ENCODE results near the gene BCORL1. TPM values are rescaled to one million over a fixed set of nuclear protein-coding genes. Genes with fewer than 3 reads are reported as not detected.

Gene BCORL1
- total RNA-seq, 1 experiment from 2014 or later, result 30.8 TPM

GRCh38 chrX:130051176-130051845, 68.9 kb downstream of the BCORL1 start:
- intact Hi-C loops (cut with micrococcal nuclease), result no loop called here
- ChIA-PET CTCF (no interaction called here), RAD21 (ENCODE audit: low non-redundant PET in 1 of 2, low total read pairs in 2 of 2, uncharacterized antibody in 2 of 2, unreplicated experiment in 2 of 2) (no interaction called here), POLR2A (no interaction called here)
- no peak overlapping the region for H3K4me2 ChIP-seq (ENCODE audit: low read length)
- H3K9me2 ChIP-seq (ENCODE audit: insufficient read depth), result no peaks in the 10 kb centered on the region
- H3K36me3 ChIP-seq (ENCODE audit: control insufficient read depth in 1 of 2, insufficient read depth in 2 of 2, low read length in 2 of 2), result peaks cover 18 to 21% of the 10 kb centered on the region in 2 experiments; a peak in 3 of 4 replicates
- no peaks in the 10 kb centered on the region for H3K9me3 ChIP-seq (ENCODE audit: control insufficient read depth in 1 of 2, insufficient read depth in 1 of 2, low read depth in 1 of 2, low read length in 2 of 2)
- H3K4me1 ChIP-seq (ENCODE audit: control insufficient read depth in 1 of 2, insufficient read depth in 2 of 2, low read length in 2 of 2), result no peaks in the 10 kb centered on the region
- no peaks in the 10 kb centered on the region for H3K27me3 ChIP-seq (ENCODE audit: insufficient read depth, low read length)
- no peak overlapping the region for H3K27ac ChIP-seq (ENCODE audit: low read depth, low read length)
- no peaks in the 10 kb centered on the region for H4K20me1 ChIP-seq (ENCODE audit: insufficient read depth)
- no peak for ATAC-seq
- TF ChIP-seq POLR2A (IDR thresholded peaks at IDR 0.05; ENCODE audit: borderline replicate concordance, extremely low read depth, insufficient read depth, insufficient read length) (no peak), SIN3A (IDR thresholded peaks at IDR 0.05; ENCODE audit: low read depth) (no peak), SP1 (IDR thresholded peaks at IDR 0.05; ENCODE audit: low read depth) (no peak)
- H3K79me2 ChIP-seq (ENCODE audit: insufficient read depth, low read length), result no peaks in the 10 kb centered on the region
- no TSS peak for BruUV-seq (replicated peaks)
- H2AFZ ChIP-seq (ENCODE audit: low read depth, low read length, poor library complexity, severe bottlenecking), result no peak overlapping the region
- H3K4me3 ChIP-seq (replicated peaks in 1 of 2; ENCODE audit: low read depth in 1 of 2, low read length in 2 of 2), result no peak overlapping the region
- no peak overlapping the region for H3K9ac ChIP-seq (ENCODE audit: low read length)
- no peak for DNase-seq (ENCODE audit: low read depth, low spot score)

DNA sequence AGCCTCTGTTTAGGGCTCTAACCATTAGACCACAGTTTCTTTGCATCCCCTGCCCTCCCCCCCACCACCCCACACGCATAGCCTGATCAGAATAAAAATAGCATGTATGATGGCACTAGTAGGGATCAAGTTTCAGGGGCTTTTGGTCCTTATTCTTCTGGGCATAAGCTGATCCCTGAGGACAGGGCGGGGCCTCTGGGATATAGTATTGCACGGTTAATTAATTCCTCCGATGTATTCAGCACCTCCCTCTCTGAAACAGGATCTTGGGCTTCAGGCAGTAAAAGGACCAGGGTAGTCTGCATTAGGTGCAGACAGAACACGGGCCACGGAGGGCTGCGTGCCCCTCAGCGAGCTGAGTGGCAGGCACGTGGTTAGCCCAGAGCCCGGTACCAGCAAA, 70.8 kb downstream of the BCORL1 start:
- H3K9me3 ChIP-seq (ENCODE audit: control insufficient read depth in 1 of 2, insufficient read depth in 1 of 2, low read depth in 1 of 2, low read length in 2 of 2), result no peaks in the 10 kb centered on the region
- no peak for DNase-seq (ENCODE audit: low read depth, low spot score)
- no peak overlapping the region for H3K9ac ChIP-seq (ENCODE audit: low read length)
- TF ChIP-seq SIN3A (IDR thresholded peaks at IDR 0.05; ENCODE audit: low read depth), result no peak
- no peak for TF ChIP-seq ZBTB33 (IDR thresholded peaks at IDR 0.05; ENCODE audit: extremely low read depth, insufficient replicate concordance, low read length)
- TF ChIP-seq EZH2 (IDR thresholded peaks at IDR 0.05), result no peak
- TF ChIP-seq SRF (IDR thresholded peaks at IDR 0.05; ENCODE audit: low read depth), result no peak
- TF ChIP-seq, protein P1, sequence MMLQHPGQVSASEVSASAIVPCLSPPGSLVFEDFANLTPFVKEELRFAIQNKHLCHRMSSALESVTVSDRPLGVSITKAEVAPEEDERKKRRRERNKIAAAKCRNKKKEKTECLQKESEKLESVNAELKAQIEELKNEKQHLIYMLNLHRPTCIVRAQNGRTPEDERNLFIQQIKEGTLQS (IDR thresholded peaks at IDR 0.05), result no peak
- H3K79me2 ChIP-seq (ENCODE audit: insufficient read depth, low read length), result no peaks in the 10 kb centered on the region
- H3K9me2 ChIP-seq (ENCODE audit: insufficient read depth), result no peaks in the 10 kb centered on the region
- no peak for ATAC-seq
- no peak overlapping the region for H3K4me2 ChIP-seq (ENCODE audit: low read length)
- no peak overlapping the region for H3K27ac ChIP-seq (ENCODE audit: low read depth, low read length)
- BruUV-seq (replicated peaks), result no TSS peak
- CTCF ChIA-PET, result no interaction called here
- no peaks in the 10 kb centered on the region for H4K20me1 ChIP-seq (ENCODE audit: insufficient read depth)
- no peaks in the 10 kb centered on the region for H3K4me1 ChIP-seq (ENCODE audit: control insufficient read depth in 1 of 2, insufficient read depth in 2 of 2, low read length in 2 of 2)
- no peak overlapping the region for H2AFZ ChIP-seq (ENCODE audit: low read depth, low read length, poor library complexity, severe bottlenecking)
- H3K27me3 ChIP-seq (ENCODE audit: insufficient read depth, low read length), result no peaks in the 10 kb centered on the region
- H3K4me3 ChIP-seq (replicated peaks in 1 of 2; ENCODE audit: low read depth in 1 of 2, low read length in 2 of 2), result no peak overlapping the region
- POLR2A ChIA-PET, result no interaction called here
- peaks cover 14 to 18% of the 10 kb centered on the region in 2 experiments; a peak in 3 of 4 replicates for H3K36me3 ChIP-seq (ENCODE audit: control insufficient read depth in 1 of 2, insufficient read depth in 2 of 2, low read length in 2 of 2)
- RAD21 ChIA-PET (ENCODE audit: low non-redundant PET in 1 of 2, low total read pairs in 2 of 2, uncharacterized antibody in 2 of 2, unreplicated experiment in 2 of 2), result no interaction called here
- intact Hi-C loops (cut with micrococcal nuclease), result no loop called here
